GM21723 (cell line): ENCODE data around the gene HOXB9.

Experiments
- ATAC-seq: cut with Tn5 transposase; IDR thresholded peaks from one replicate; pipeline ENCODE4 v1.9.1; 2021; ENCODE audit warnings: mild to moderate bottlenecking, moderate library complexity; ENCODE audit not compliant: unreplicated experiment

HOXB9 gene

DNA sequence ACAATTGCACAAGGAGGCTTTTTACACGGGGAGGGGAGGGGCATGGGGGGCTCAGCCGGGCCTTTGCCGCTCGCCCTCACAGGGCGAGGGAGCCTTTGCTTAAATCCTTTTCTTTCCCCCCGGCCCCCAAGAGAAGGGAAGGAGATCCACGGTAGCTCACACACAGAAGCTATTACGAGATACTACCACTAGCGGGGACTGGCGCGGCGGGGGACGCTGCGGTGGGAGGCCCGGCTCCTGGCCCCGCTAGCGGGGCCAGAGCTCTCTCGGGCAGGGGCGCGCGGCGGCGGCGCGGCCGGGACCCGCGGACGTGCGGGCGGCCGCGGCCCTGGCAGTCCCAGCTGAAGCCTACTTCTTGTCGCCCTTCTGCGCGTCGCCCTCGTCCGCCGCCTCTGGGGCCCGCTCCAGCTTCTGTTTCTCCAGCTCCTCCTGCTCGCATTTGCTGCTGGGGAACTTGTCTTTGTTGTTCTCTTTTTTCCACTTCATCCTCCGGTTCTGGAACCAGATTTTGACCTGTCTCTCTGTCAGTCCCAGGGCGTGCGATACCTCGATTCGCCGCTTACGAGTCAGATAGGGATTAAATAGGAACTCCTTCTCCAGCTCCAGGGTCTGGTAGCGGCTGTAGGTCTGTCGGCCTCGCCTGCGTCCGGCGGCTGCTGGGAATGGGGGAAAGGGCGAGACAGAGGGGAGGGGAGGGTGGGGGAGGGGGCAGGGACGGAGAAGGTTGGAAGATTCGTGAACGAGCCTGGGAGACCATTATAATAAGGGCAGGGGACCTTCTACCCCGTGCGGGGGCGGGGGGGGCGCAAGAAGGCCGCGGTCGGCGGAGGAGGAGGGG, 13.1 kb downstream of the HOXB9 start:
- no peak for ATAC-seq

DNA sequence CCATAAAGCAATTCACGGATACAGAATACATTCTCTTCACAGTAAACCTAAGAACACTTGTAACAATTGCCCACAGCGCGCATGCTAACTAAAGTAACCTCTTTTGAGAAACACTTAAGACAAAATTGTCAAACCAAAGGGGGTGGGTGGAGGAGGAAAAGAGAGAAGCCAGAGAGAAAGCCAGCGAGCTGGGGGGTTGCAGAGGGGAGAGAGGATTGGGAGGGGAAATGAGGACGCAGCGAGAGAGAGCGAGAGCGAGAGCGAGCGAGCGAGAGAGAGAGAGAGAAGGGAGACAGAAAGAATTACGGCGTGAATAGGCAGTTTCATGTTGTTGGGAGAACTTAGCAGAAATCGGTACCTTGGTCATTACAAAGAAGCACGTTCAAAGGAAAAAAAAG, 13.7 kb downstream of the HOXB9 start:
- ATAC-seq: no peak

DNA sequence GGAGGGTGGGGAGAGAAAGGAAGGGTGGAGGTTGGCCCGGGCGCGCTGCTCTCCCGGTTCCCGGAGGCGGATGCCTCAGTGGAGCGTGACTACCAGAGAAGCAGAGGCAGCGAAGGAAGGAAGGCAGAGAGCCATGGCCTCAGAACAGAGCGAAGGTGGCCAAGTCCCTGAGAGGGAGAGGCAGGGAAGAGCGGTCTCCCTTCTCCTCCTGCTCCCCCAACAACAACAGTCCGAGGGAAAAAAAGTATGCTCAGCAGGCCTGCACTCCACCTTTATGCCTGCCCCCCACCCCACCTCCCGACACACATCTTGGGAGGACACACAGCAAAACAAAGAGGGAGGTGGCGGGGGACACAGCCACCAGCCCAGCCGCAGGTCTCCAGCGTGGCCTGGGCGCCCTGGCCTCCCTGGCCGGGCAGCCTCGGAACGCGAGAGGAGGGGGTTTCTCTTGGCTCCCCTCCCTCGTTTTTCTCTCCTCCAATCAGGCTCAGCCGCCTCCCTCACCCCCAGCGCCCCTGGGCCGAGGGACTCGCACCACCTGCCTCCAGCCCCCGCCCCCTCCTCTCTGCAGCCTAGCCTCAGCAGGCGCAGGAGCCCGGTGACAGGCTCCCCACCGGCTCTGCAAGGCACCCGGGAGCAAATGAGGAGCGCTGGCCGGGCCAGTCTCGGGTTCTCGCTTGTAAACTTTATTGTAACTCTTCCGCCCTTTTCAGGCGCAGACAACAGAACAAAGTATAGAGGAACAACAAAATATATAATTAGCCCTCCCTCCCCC, 14.3 kb downstream of the HOXB9 start:
- ATAC-seq: no peak

DNA sequence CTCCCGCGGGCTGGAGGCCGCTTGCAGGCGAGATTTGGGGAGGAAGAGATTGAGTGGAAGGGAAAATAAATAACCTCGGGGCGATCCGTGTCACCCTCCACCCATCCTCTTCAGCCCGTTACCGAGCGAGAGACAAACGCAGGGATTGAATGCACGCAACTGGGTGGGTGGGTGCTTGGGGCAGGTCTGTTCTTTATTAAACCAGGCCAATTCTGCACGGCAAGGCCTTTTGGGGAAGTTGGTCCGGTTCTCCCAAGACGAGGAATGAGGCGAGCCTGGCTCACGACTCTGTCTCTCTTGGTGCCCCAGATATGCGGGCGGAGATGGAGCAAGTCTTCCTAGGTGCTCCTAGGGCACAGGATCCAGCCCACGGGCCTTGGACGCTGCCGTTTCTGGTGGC, 14.9 kb downstream of the HOXB9 start:
- ATAC-seq: no peak

DNA sequence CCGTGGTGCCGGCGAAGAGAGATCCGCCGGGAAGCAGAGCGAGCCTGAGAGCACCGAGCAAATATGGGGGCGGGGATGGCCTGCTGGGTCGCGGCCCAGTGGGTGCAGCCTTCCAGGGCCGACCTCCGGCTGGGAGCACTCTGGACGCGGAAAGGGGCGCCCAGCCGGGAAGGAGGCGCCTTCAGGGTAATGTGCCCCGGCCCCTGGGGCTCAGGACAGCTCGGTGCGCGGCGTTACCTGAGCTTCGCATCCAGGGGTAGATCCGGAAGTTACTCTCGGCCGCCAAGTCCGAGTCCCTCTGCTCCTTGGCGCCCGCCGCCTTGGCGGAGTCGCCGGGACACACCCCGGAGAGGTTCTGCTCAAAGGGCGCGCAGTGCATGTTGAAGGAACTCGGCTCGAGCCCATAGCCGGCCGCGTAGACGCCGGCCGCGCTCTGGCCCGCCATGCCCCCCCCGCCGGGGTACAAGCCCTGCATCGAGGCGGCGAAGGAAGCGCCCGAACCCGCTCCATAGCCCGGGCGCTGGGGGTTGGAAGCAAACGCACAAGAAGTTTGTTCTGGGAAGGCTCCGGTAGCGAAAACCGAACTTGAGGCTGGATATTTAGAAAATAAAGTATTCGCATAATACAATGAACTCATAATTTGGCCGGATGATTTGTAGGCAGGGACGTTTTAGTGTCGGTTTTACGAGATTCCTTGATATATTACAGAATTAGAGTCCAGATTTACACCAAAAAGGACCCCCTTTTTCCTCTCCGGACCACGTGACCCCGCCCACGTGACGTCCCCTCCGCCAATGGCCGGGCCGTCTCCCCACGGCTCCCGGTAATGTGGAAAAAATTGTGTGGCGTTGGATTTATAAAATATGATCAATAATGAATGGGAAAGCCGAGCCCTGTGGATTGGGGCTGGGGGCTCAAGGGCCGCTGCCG, 15.6 kb downstream of the HOXB9 start, which contains the start of gene HOXB7:
Gene HOXB7, minus strand, starts transcription at position 736 of the 930 bp plus-strand sequence. Its CDS starts 99 bp downstream, at position 637.
- ATAC-seq: no peak

DNA sequence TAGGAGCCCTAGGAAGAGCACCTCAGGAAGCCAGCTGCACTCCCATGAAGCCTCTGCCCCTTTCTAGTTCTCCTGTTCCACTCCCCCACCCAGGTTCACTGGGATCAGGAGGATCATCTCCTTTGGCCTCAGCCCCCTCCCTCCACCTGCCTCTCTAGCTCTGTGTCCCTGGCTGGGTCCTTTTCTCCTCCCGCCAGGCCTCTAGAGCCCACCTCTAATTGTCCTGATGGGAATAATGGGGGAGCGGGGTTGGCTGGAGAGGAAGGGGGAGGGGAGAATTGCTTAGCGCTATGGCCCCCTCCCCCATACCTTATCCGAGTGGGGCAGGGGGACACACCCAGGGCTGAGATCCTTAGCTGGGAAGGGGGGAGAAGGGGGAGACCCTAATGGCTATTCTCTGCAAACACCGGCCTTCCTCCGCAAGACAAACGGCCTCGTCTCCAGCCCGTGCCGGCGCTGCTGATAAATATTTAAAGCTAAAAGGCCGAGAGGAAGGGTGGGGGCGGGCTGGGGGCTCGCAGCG, 16.3 kb downstream of the HOXB9 start:
- no peak for ATAC-seq

DNA sequence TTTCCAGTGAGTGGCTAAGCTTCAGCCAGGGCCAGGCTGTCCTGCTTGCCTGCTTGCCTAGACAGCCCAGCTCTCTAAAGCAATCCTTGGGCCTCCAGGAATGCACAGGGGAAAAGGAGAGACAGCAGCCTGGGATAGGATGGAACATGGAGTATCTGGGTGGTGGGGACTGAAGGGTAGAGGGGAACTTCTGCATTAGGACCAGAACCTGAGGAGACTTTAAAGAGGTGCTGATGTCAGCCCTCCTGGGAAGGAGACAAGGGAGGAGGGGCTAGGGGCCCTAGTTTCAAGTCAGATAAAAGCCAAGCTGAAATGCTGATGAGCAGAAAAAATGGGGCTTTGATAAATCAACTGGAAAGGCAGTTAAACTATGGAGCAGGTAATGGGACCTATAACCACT, 17.1 kb downstream of the HOXB9 start:
- ATAC-seq: no peak

DNA sequence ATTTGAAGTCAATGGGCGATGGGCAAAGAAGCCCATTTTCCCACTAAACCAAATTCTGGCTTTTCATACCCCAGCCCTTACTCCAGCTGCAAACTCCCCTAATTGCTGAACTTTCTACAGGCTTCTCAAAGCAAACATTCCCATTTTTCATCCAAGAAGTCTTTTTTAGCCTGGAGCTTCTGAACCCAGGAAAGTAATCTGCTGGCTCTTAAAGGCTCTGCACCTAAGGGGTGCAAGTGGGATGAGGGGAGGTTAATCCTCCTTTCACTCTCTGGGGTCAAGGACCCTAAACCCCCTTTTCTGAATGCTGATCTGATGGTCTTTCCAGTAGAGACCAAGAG, 17.7 kb downstream of the HOXB9 start:
- no peak for ATAC-seq

DNA sequence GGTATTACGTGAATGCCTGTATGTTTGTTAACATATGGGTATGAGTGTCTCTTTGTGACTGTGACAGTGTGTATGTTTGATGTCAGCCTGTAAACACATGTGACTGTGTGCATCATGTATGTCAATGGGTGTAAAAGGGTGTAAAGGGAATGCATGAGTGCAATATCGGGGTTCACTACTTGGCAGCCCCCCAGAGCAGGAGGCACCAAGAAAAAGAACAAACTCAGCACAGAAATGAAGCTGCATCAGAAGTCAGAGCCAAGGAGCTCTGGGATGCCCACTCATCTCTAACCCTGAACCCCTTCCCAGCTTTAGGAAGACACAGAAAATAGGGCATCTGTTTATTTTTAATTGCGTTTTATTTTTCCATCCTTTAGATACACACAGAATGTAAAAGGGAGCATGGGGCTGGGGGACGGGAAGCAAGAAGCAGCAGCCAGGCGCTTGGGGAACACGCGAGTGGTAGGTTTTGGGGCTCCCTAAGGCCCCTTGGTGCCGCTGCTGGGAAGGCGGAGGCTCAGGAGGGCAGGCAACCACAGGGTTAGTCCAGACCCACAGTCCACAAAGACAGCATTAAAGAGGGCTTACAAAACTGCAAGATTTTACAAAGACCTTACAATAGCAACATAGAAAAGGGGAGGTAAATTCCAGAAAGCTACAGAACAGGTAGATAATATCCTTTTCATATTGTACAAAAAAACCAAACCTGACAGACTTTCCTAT, 19.1 kb downstream of the HOXB9 start:
- no peak for ATAC-seq

DNA sequence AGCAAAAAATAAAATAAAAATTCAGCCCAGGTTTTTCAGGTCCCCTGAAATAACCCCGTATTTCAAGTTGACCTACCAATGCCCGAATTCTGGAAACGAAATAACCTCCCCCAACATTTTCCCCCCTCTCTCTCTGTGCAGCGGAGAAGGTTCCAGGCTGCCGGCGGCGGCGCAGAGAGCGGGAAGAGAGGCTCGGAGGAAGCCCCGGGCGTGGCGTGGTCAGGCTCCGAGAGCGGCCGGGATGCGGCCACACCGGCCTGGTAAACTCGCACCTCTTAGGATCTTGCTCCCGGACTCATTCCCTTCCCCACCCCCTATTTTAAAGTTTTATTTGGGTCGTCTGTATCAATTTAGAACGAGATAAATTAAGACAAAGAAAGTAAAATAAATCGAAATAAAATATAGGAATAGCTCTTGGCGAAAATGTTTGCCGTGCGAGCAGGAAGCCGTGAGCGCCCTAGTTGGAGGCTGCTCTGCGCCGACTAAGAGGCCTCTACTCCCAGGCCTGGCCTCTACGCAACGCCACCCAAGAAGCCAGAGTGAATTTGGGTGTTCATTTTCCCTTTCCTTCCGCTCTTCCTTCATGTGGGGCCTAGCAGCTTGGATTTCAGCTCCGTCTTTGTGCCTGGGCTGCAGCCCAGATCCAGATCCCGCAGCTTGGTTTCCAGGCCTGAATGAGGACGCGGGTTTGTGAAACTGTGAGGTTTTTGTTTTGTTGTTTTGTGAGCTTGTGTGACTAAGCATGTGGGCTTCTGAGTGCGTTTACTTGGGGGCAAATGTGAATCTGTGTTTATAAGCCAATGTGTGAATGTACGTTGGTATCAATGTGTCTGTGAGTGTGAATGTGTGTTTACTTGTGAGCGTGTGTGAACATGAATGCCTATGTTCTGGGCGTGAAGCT, 19.9 kb downstream of the HOXB9 start:
- no peak for ATAC-seq

DNA sequence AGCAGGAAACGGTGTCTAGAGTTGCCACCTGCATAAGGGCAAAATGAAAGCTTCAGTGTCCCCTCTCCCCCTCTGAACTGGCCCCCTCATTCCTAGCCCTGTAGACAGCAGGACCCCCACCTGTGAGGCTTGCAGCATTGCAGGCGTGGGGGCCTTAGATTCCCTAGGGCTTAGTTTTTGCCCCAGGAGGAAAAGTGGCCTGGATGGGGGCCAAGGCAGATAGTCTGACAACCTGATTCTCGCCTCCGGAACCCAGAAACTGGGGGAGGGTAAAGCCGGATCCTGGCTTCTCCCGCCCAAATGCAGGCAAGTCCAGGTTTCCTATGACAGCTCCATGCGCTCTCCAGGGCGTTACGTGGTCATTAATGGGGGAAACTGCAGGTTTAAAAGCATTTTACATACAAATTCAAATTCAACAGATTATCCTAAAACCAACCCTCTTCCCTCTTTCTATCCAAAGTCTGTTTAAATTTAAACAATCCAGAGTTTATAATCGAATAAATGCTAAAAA, 20.7 kb downstream of the HOXB9 start:
- ATAC-seq: no peak

DNA sequence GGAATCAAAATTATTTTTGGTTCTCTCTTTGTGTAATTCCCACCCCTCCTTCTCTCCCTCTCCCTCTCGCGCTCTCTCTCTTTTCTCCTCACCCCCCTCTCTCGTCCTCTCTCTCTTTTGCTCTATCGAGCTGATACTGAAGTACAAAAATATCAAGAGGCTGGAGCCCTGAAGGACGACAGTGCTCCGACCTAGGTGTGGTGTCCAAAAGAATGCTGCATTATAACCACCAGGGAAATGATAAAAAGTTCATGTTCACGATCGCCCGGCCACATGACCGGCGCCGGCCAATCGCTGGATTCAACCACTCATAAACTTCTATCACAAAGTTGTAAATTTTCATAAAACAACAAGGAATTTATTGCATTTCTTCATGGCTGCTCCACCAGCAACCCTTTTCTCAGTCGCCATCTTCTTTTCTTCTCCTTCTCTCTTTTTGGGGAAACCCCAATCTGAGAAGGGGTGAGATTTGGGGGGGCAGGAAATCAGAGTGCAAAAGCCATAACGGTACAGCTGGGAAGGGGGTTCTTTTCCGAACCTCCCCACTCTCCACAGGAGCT, 21.3 kb downstream of the HOXB9 start, which contains the start of gene HOXB6:
Gene HOXB6, minus strand, starts transcription at position 217 of the 560 bp plus-strand sequence. CDS start 6,836 bp downstream, outside the sequence.
- ATAC-seq: no peak

DNA sequence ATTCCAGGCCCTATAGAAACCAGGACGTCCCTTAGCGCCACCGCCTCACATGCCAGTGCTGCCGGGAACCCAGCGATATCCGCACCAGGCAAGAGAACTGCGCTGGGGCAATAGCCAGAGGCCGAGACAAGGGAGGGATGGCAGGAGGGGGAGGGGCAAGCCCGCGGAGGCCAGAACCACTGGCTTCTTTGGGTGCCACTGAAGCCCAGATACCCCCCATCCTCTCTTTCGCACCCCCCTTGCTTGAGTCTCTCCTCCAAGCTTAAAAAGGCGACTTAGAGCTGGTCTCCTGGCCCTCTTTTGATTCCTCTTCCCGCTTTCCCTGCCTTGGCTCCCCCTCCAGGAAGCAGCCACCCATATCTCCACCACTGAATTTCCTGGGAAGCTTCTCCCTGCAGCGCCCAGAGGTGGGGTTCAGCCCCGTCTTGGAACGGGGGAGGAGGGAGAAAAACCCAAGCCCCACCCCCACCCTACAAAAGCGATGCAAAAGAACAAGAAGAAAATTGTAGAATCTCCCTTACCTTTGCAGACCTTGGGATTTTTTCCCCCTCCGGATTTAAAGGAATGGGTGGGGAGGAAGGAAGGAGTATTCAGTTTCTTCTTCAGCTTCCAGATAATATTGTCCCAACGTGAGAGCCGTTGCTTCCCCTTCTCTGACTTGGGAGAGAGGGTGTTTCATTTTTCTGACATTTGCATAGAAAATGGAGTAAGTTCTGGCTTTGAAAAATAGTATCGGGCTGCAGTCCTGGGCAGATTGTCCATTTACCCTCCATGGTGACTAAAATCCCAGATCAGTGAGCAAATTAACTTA, 22.0 kb downstream of the HOXB9 start:
- ATAC-seq: no peak

DNA sequence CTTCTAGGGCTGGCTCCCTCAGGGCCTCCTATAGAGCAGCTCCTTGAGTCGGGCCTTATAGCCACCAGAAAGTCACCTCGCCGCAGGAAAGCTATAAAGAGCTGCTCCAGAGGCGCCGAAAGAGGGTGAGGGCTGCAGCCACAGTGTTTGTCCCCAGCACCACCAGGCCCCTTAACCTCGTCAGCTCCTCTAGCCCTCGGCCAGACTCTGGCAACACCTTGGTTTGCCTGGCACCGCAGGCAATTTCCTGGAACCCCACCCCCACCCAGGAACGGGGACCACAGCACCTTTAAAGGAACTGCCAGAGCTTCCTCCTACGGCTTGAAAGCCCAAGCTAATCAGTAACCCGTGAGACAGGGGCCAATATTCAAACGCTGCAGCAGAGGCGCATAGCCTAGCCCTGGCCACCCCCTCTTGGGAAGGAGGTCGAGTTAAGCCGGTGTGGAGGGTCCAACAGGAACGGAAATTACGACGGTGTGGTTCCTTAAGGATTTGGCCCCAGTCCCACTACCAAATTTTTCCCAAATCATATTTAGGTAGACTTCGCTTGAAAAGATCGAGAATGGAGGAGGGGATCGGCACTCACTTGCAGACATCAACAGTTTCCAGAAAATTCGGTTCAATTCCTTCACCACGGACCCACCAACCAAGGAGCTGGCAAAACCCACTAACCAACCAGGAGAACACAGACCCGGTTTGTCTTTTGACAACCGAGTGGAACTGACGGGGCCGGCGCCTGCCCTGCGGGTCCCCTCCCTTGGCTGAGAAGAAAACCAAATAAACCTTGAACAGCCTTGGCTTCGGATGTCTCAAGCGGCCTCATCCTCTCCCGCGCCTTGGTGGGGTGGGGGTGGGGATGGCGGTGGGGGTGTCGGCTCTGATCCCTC, 24.4 kb downstream of the HOXB9 start:
- ATAC-seq: no peak

DNA sequence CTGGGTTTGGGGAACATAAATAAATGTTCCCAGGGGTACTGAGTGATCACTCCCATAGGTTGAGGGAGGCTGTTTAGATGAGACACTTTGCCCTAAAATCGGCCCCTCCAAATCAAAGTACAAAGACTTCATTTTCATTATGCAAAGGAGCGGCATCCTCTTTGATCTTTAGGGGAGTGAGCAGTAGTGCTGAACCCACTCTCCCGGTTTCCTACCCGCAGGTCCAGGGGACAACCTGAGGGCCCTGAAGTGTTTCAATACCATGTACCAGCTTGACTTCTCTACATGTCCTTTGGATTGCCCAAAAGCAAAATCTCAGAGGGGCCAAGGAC, 25.0 kb downstream of the HOXB9 start:
- ATAC-seq: no peak

DNA sequence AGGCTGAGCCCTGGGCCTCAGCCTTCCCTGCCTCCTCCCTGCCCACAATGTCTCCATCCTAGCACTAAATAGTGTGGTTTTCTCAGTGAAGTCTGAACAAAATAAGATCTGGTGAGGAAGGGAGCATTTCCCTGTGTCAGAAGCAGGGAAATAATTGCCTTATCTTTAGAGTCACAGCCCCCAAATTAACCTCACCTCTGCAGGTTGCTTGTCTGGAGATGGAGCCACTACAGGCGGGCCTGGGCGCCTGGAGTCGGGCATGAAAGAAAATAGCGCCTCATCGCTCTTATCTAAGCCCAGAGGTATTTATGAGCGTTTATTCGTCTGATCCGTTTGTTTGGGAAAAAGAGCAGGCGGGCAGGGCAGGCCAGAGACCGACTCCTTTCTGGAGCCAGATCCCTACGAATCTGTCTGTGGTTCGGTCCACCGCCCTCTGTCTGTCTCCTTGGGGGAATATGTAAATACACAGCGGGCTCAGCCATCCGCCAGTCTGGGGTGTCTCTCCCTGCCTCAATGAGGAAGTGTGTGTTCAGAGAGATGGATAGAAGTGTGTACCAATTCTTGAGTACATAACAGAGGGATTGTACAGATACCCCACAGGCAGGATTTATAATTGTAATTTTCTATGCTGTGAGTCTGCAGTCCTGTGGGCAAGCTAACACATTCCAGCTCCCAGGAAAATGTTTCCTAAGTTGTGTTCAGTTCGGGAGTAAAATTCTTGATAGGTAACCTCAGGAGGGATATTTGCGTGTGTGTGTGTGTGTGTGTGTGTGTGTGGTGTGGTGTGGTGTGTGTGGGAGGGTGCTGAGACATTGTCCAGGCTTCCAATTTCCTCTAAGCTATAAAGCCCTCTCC, 25.7 kb downstream of the HOXB9 start:
- no peak for ATAC-seq
